ENCODE data around the gene CYP3A4.

- TF ChIP-seq, protein P1, sequence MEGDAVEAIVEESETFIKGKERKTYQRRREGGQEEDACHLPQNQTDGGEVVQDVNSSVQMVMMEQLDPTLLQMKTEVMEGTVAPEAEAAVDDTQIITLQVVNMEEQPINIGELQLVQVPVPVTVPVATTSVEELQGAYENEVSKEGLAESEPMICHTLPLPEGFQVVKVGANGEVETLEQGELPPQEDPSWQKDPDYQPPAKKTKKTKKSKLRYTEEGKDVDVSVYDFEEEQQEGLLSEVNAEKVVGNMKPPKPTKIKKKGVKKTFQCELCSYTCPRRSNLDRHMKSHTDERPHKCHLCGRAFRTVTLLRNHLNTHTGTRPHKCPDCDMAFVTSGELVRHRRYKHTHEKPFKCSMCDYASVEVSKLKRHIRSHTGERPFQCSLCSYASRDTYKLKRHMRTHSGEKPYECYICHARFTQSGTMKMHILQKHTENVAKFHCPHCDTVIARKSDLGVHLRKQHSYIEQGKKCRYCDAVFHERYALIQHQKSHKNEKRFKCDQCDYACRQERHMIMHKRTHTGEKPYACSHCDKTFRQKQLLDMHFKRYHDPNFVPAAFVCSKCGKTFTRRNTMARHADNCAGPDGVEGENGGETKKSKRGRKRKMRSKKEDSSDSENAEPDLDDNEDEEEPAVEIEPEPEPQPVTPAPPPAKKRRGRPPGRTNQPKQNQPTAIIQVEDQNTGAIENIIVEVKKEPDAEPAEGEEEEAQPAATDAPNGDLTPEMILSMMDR (conservative IDR thresholded peaks at IDR 0.05 in 1 of 2, IDR thresholded peaks at IDR 0.05 in 1 of 2; ENCODE audit: extremely low read depth in 1 of 2, insufficient read depth in 1 of 2, low read depth in 1 of 2, low read length in 2 of 2): no peak
- no peak for TF ChIP-seq EZH2 (IDR thresholded peaks at IDR 0.05; ENCODE audit: borderline replicate concordance, low read length)
Measured at GRCh38 chr7:99709838-99710578, 74.0 kb downstream of the CYP3A4 start.
